NT2/D1 (cell line): Measurements from ENCODE around the gene ACTC1.

Source experiments
- DNase-seq: peaks from one replicate; pipeline ENCODE4 v3.0.0-alpha.2; 2011; ENCODE audit warnings: low read depth, low spot score
- H3K27me3 ChIP-seq: 2 replicates; pipeline ENCODE4 v1.6.0; 2011; ENCODE audit warnings: mild to moderate bottlenecking; ENCODE audit not compliant: insufficient read length, insufficient read depth
- H3K36me3 ChIP-seq: 2 replicates; pipeline ENCODE4 v1.6.1; 2011; ENCODE audit warnings: mild to moderate bottlenecking, low read length, mixed read lengths; ENCODE audit not compliant: insufficient read depth, insufficient read length
- H3K4me1 ChIP-seq: 2 replicates; pipeline ENCODE4 v1.5.1; 2011; ENCODE audit not compliant: insufficient read depth, insufficient read length
- H3K4me3 ChIP-seq: 2 replicates; pipeline ENCODE4 v1.5.1; 2011; ENCODE audit warnings: low read depth; ENCODE audit not compliant: insufficient read length
- H3K9ac ChIP-seq: 2 replicates; pipeline ENCODE4 v1.6.0; 2011; ENCODE audit warnings: low read depth; ENCODE audit not compliant: insufficient read length
- H3K9me3 ChIP-seq: 2 replicates; pipeline ENCODE4 v1.5.1; 2011; ENCODE audit warnings: mild to moderate bottlenecking, low read length; ENCODE audit not compliant: insufficient read depth
- SUZ12 ChIP-seq: IDR thresholded peaks from 2 replicates; pipeline ENCODE4 v1.6.1; 2011; ENCODE audit not compliant: insufficient read length, insufficient read depth; ENCODE audit errors: extremely low read depth
- YY1 ChIP-seq: IDR thresholded peaks from 2 replicates; pipeline ENCODE4 v1.6.1; 2011; ENCODE audit not compliant: insufficient read length, insufficient read depth
- ZNF274 ChIP-seq: IDR thresholded peaks from 2 replicates; pipeline ENCODE4 v1.6.1; 2011; ENCODE audit warnings: mild to moderate bottlenecking, low read depth, low read length

ACTC1 gene

DNA sequence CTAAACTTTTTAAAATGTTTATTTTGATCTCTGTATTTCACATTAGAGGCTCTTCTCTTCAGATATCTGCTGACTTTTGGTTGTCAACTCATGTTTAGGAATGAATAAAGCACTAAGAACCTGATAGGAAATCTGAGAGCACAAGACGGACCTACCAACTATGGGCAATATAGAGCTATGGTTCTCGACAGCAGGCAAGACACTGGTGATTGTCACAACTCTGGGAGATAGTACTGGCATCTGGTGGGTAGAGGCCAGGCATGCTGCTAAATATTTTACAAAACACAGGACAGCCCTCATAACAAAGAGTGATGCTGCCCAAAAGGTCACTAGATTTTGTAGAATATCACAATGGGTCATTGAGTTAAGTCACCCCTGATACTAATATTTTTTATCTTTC lies 23.0 kb downstream of the ACTC1 start:
- no peaks in the 10 kb centered on the region for H3K36me3 ChIP-seq
- no peak overlapping the region for H3K4me3 ChIP-seq
- no peak for TF ChIP-seq YY1
- TF ChIP-seq ZNF274 = no peak
- no peak for TF ChIP-seq SUZ12
- no peak overlapping the region for H3K9ac ChIP-seq
- H3K9me3 ChIP-seq = no peaks in the 10 kb centered on the region
- no peaks in the 10 kb centered on the region for H3K27me3 ChIP-seq
- no peak for DNase-seq
- peaks cover 3% of the 10 kb centered on the region for H3K4me1 ChIP-seq

GRCh38 chr15:34769711-34770110 lies 25.6 kb downstream of the ACTC1 start:
- H3K4me1 ChIP-seq = peaks cover 3% of the 10 kb centered on the region
- no peak for DNase-seq
- H3K27me3 ChIP-seq = no peaks in the 10 kb centered on the region
- no peaks in the 10 kb centered on the region for H3K9me3 ChIP-seq
- TF ChIP-seq SUZ12 (no peak), YY1 (no peak), ZNF274 (no peak)
- H3K36me3 ChIP-seq = no peaks in the 10 kb centered on the region
- no peak overlapping the region for H3K9ac ChIP-seq
- no peak overlapping the region for H3K4me3 ChIP-seq

DNA sequence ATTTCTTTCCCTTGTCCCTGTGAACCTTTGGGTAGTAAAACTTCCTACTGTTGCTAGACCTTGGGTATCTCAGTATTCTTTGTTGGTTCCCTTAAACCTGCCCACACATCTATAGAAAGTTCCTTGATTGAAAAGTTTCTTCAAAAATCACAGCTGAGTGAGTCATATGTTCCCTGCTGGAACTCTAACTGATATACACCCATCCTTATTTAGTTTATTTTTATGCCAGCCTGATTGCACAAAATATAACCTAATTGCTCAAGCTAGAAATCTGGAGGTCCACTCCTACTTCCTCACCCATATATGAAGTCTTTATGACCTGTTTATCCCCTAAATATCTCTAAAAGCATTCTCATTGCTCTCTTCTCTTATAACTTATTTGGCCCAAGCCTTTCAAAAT lies 26.8 kb downstream of the ACTC1 start:
- H3K27me3 ChIP-seq = no peaks in the 10 kb centered on the region
- peaks cover 3% of the 10 kb centered on the region for H3K4me1 ChIP-seq
- no peak overlapping the region for H3K4me3 ChIP-seq
- H3K9me3 ChIP-seq = no peaks in the 10 kb centered on the region
- TF ChIP-seq ZNF274 = no peak
- no peak for TF ChIP-seq SUZ12
- TF ChIP-seq YY1 = no peak
- DNase-seq = no peak
- H3K9ac ChIP-seq = no peak overlapping the region
- no peaks in the 10 kb centered on the region for H3K36me3 ChIP-seq

GRCh38 chr15:34765741-34766140 lies 29.6 kb downstream of the ACTC1 start:
- TF ChIP-seq ZNF274 (no peak), SUZ12 (no peak), YY1 (no peak)
- peaks cover 3% of the 10 kb centered on the region for H3K4me1 ChIP-seq
- H3K9ac ChIP-seq = no peak overlapping the region

GRCh38 chr15:34760909-34761308 lies 34.4 kb downstream of the ACTC1 start:
- Histone ChIP-seq H3K4me3 (no peak overlapping the region), H3K9ac (no peak overlapping the region), H3K9me3 (no peaks in the 10 kb centered on the region), H3K36me3 (no peaks in the 10 kb centered on the region), H3K4me1 (no peaks in the 10 kb centered on the region), H3K27me3 (peaks cover 28% of the 10 kb centered on the region)
- no peak for DNase-seq
- TF ChIP-seq ZNF274 (no peak), SUZ12 (no peak), YY1 (no peak)

More at GRCh38 chr15:34765741-34766140, 29.6 kb downstream of the ACTC1 start:
- no peaks in the 10 kb centered on the region for H3K27me3 ChIP-seq
- no peak for DNase-seq
- H3K9me3 ChIP-seq = no peaks in the 10 kb centered on the region
- H3K4me3 ChIP-seq = no peak overlapping the region
- H3K36me3 ChIP-seq = no peaks in the 10 kb centered on the region

DNA sequence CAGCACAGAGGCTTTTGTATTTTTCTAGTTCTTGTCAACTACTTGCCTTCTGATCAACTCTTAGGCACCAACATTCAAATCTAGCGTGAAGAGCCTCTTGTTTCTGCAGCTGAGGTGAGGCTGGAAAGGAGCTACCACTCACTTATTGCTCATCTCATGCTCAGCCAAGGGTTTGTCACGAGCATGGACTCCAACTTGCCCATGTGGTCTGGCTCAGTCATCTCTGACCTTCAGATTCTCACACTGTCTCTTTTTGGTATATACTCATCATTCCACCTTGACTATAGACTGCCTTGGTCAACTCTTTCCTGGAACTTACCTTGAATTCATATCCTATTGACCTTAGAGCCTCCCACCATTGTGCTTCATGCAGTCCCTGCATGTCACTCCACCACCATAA lies 35.4 kb downstream of the ACTC1 start:
- TF ChIP-seq SUZ12 = no peak
- TF ChIP-seq ZNF274 = no peak
- TF ChIP-seq YY1 = no peak
- no peaks in the 10 kb centered on the region for H3K9me3 ChIP-seq
- H3K9ac ChIP-seq = no peak overlapping the region
- no peaks in the 10 kb centered on the region for H3K4me1 ChIP-seq
- no peak for DNase-seq
- no peak overlapping the region for H3K4me3 ChIP-seq
- no peaks in the 10 kb centered on the region for H3K36me3 ChIP-seq
- peaks cover 38% of the 10 kb centered on the region for H3K27me3 ChIP-seq

GRCh38 chr15:34759347-34759746 lies 36.0 kb downstream of the ACTC1 start:
- TF ChIP-seq ZNF274 = no peak
- TF ChIP-seq YY1 = no peak
- TF ChIP-seq SUZ12 = no peak
- Histone ChIP-seq H3K9ac (no peak overlapping the region), H3K4me3 (no peak overlapping the region), H3K27me3 (peaks cover 44% of the 10 kb centered on the region), H3K4me1 (no peaks in the 10 kb centered on the region), H3K9me3 (no peaks in the 10 kb centered on the region), H3K36me3 (no peaks in the 10 kb centered on the region)
- DNase-seq = no peak

- TF ChIP-seq SUZ12 (no peak), ZNF274 (no peak), YY1 (no peak)
- H3K36me3 ChIP-seq = no peaks in the 10 kb centered on the region
- H3K4me1 ChIP-seq = no peaks in the 10 kb centered on the region
- H3K27me3 ChIP-seq = peaks cover 57% of the 10 kb centered on the region
- no peak overlapping the region for H3K4me3 ChIP-seq
- no peaks in the 10 kb centered on the region for H3K9me3 ChIP-seq
- no peak for DNase-seq
- no peak overlapping the region for H3K9ac ChIP-seq
Measured at GRCh38 chr15:34757262-34757661, 38.1 kb downstream of the ACTC1 start.
